GM18511 (cell line): Measurements from ENCODE around the gene FBXO8.
"Not testable (repeated sequence)": the region's sequence is repeated elsewhere in the genome, so short reads cannot be mapped to it uniquely, and the experiment has no call there.

ENCODE experiments used
- ATAC-seq: cut with Tn5 transposase; IDR thresholded peaks from one replicate; pipeline ENCODE4 v1.9.1; 2021; ENCODE audit warnings: mild to moderate bottlenecking, moderate library complexity; ENCODE audit not compliant: unreplicated experiment

The FBXO8 gene

GRCh38 chr4:174283507-174284471 is at the start of gene FBXO8, which contains the start of gene CEP44:
TSS of gene FBXO8 (minus strand) at chr4:174283667. CDS start at chr4:174263092, 20,575 bp downstream.
TSS of gene CEP44 (plus strand) at chr4:174283911. CDS start at chr4:174299122, 15,211 bp downstream.
- ATAC-seq = peak; percentile 76

- no peak for ATAC-seq
Measured at GRCh38 chr4:174332741-174333493, 49.5 kb upstream of the FBXO8 start.

GRCh38 chr4:174324725-174325124 is 41.3 kb upstream of the FBXO8 start:
- no peak for ATAC-seq

GRCh38 chr4:174324236-174324635 is 40.8 kb upstream of the FBXO8 start:
- no peak for ATAC-seq

GRCh38 chr4:174320494-174321199 is 37.2 kb upstream of the FBXO8 start:
- ATAC-seq = no peak

- peak; percentile 58 for ATAC-seq
Measured at GRCh38 chr4:174318829-174319764, 35.6 kb upstream of the FBXO8 start.

GRCh38 chr4:174317531-174317930 is 34.1 kb upstream of the FBXO8 start:
- no peak for ATAC-seq

GRCh38 chr4:174316954-174317353 is 33.5 kb upstream of the FBXO8 start:
- ATAC-seq = no peak

- no peak for ATAC-seq
Measured at GRCh38 chr4:174316546-174316945, 33.1 kb upstream of the FBXO8 start.

- ATAC-seq = no peak
Measured at GRCh38 chr4:174314770-174315169, 31.3 kb upstream of the FBXO8 start.

GRCh38 chr4:174314274-174314673 is 30.8 kb upstream of the FBXO8 start:
- ATAC-seq = no peak

GRCh38 chr4:174312993-174313392 is 29.5 kb upstream of the FBXO8 start:
- ATAC-seq = no peak

- ATAC-seq = peak; percentile 75
Measured at GRCh38 chr4:174307694-174308093, 24.2 kb upstream of the FBXO8 start.

- ATAC-seq = no peak
Measured at GRCh38 chr4:174305961-174306360, 22.5 kb upstream of the FBXO8 start.

GRCh38 chr4:174304664-174305063 is 21.2 kb upstream of the FBXO8 start:
- ATAC-seq = no peak

- no peak for ATAC-seq
Measured at GRCh38 chr4:174303687-174304086, 20.2 kb upstream of the FBXO8 start.

- ATAC-seq = not testable (repeated sequence)
Measured at GRCh38 chr4:174295142-174295541, 11.7 kb upstream of the FBXO8 start.

GRCh38 chr4:174294641-174295040 is 11.2 kb upstream of the FBXO8 start:
- not testable (repeated sequence) for ATAC-seq

GRCh38 chr4:174292473-174292872 is 9.0 kb upstream of the FBXO8 start:
- no peak for ATAC-seq

- ATAC-seq = no peak
Measured at GRCh38 chr4:174286870-174287269, 3.4 kb upstream of the FBXO8 start.
